Measurements from ENCODE around the gene TAS1R1.

Gene TAS1R1

DNA sequence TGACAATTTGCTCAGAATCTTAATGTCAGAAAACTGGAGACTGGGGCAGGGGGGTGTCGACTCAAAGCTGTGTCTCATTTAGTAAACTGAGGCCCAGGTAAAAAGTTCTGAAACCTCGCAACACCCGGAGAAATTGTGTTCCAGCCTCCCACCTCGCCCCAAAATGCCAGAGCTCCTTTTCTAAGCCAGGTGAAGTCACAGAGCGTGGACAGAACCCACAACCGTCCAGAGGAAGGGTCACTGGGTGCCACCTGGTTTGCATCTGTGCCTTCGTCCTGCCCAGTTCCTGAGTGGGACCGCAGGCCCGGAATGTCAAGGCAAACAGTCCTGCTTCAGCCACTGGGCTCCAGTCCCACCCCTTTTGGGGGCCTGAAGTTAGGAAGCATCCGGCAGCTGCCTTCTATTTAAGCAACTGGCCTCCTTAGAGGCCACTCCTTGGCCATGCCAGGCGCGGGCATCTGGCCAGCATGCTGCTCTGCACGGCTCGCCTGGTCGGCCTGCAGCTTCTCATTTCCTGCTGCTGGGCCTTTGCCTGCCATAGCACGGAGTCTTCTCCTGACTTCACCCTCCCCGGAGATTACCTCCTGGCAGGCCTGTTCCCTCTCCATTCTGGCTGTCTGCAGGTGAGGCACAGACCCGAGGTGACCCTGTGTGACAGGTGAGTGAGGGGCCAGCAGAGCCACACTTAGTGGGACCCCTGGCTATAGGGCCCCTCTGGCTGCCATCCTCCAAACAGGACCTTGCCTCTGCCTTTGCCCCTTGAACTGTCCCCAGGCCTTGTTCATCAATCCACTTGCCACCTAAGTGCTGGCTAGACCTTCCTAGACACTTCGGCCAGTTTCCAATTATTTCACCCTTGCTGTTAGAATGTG, at the start of gene TAS1R1:
Gene TAS1R1 (plus strand): TSS at position 401 of the 872 bp plus-strand sequence. CDS start 67 bp downstream, at position 468.
- DNase-seq = no peak

DNA sequence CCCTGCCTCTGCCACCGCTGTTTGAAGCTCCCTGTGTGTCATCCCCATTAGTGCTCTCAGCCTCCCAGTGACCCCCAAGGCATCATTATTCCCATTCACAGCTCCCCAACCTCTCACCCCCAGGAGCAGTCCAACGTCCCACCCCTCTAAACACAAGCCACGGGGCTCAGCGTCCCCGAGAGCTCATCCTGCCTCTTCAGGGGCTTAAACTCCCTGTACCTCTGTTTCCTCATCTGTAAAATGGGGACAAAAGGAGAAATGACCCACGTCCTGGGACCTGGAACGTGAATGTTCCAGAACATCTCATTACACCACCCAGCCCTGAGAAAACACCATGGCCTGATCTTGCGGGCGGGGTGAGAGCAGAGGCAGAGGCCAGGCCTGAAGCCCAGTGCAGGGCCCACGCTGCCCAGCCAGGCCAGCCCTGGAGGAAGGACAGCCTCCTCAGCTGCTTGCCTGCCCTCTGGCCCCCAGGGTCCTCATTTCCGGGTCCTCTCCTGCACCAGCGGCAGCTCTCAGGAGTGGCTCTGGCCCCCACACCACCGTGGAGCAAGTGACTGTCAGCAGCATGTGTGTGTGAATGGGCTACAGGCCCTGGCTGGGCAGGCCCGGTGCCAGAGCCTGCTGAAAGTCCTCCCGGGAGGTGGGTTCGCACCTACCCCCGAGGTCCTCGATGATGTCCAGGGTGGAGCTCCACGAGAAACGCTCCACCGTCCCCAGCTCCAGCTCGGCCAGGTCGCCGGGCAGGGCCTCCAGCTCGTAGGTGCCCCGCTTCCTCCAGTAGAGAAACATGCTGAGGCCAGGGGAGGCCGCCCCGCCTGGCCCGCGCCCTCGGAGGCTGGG, 49.5 kb upstream of the TAS1R1 start:
- DNase-seq = no peak

DNA sequence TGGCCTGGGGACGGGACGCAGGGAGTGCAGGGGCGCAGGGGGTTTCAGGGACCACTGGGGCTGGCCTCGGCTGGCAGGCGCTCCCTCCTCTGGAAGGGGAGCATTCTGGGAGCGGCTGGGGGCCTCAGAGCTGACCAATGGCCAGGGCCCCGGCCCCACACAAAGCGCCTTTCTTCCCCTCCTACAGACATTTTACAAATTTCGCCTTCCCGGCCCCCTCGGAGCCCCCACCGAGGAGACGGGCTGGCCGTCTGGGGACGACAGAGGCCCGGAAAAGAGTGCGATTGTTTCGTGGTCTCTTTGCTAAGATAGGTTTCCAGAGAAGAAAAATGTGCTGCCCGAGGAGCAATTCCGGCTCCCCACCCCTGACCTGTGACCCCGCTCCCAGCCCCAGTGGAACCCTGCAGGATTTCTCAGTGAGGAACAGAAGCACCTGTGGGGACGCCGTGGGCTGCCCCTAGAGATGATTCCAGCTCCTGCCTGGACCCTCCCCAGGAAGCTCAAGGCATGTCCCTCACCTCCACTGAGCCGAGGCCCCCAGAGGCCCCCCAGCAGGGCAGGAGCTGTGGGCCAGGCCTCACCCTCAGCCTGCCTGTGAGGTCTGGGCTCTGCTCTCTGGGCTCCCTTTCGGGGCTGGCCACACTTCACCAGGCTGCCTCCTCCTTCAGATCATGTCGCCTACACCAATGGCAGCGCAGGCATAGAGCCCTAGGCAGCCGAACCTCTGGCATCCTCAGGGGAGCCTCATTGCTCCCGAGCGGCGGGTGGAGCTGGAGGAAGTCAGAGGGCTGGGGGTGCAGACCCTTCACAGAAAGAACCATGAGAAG, 48.7 kb upstream of the TAS1R1 start:
- DNase-seq = no peak

DNA sequence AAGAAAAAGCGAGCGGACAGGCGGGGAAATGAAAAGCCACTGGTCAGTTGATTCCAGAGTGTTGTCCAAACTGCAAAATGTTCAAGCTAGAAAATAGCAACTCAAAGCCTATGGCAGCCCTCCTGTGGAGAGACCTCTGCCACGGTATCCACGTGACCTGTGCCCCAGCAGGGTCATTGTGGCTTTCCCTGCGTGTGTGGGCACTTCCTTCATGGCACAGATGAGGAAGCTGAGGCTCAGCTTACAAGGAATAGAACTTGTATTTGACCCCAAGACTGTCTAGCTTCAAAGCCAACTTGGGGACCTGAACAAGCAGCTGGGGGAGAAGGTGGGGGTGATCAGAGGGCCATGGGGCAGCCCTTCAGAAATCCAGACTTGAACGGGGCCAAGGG, 48.1 kb upstream of the TAS1R1 start:
- DNase-seq = no peak

DNA sequence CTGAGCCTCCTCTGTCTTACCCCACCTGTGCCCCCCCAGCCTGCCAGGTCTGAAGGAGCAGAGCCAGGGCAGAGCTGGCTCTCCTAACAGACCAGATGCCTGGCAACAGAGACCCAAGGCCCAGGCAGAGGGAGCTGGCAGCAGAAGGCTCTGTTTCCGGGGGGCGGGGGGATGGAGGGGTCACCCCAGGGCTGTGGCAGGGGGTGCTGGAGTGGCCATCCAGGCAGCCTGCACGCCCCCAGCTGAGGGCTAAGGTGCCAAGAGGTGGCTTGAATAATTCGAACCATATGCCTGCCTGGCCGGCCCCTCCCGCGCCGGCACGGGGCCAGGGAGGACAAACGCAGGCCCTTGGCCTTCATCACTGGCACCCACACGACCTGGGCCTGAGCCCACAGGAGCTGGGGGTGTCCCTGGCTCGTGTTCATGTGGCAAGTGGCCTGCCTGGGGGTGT, 47.6 kb upstream of the TAS1R1 start:
- no peak for DNase-seq

DNA sequence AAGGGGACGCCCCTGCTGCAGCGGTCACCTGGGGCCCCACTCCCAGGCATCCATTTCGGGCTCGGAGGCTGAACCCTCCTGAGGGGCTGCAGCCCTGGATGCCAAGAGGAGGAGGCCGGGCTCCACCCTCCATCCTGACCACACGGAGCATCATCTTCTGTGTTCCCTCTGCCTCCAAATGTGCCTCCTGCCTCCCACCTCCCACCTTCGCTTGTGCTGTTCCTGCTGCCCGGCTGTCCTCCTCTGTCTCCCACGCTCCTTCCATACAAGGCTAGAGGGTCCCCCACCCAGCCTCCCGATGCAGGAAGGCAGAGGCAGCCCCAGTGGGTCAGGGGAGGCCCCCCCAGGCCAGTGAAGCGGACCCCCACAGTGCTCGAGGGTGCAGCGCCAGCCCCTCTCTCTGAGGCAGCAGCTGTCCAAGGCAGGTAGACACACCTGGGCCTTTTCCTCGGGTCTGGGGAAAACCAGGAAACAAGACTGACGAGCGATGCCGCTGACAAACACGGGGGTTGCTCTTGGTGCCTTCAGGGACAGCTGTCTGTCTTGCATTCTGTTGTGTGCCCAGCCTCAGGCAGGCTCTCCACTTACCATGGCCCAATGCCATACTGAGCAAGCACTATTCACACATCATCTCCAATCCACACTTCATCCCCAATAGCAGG, 46.8 kb upstream of the TAS1R1 start:
- no peak for DNase-seq

DNA sequence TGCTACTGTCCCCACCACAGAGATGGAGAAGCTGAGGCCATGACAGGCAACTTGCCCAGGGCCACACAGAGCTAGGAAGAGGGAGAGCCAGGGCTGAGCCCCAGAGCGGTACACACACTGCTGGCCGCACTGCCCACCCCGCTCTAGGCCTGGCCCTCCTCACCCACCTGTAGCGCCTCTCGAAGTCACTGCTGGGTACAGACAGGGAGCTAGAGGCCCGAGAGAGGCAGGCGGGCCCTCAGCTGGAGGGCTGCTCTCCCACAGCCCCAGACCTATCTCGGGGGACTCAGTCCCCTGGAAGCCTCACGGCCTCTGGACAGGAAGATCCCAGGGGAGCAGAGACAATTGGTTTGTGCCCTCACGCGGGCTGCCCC, 46.3 kb upstream of the TAS1R1 start:
- no peak for DNase-seq

DNA sequence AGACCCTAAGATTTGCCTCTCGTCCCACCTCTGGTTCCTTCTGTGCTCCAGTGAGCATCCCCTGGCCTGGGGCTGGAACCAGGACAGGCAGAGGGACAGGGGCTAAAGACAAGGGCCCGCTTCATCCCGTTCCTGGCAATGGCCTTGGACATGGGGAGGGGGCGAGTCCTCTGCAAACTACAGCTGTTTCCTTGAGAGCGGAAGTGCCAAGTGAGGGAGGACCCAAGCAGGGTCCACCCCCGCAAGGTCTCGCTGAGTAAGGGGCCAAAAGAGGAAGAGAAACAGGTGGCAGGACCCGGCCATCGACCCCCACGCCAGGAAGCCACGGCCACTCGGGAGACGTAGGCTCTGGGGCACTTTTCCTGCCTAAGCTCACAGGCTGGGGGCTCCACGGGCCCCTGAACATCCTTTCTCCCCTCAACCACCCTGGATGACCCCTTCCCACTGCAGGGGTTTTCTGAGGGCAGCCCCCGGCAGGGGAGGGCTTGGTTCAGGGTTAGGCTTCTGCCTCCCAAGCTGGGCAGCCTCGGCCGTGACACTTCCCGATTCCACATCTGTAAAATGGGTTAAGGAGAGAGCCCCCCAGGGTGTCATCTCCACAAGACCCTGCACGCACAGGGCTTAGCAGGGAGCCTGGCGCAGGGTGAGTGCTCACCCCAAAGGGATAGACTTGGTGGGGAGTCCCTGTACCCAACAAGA, 45.7 kb upstream of the TAS1R1 start:
- DNase-seq = no peak

DNA sequence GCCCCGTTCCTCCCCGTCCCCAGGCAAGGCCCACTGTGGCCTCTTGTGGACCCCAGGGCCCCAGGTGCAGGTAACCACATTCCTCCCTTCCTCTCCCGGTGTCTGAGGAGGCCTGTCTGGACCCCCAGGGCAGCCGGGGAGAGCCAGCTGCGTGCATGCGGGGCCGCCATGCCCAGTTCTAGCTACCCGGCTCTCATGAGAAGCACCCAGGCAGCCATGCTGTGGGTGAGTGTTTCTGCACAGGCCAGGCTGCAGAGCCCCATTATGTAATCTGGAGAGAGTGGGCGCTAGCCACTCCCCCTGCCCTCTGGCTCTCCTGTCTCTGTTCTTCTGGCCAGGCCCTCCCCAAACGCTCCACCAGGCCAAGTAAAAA, 45.2 kb upstream of the TAS1R1 start:
- no peak for DNase-seq

DNA sequence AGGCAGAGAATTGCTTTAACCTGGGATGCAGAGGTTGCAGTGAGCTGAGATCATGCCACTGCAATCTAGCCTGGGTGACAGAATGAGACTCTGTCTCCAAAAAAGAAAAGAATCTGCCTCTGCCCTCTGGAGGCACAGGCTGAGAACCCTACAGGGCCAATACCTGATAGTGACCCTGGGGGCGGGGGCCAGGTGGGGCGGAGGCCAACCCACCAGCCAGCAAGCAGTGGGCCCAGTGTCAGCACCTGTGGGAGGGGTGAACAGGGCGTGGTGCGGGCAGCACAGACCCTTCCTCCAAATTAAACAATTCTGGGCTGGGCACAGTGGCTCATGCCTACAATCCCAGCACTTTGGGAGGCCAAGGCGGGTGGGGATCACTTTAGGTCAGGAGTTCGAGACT, 44.6 kb upstream of the TAS1R1 start:
- DNase-seq = no peak

DNA sequence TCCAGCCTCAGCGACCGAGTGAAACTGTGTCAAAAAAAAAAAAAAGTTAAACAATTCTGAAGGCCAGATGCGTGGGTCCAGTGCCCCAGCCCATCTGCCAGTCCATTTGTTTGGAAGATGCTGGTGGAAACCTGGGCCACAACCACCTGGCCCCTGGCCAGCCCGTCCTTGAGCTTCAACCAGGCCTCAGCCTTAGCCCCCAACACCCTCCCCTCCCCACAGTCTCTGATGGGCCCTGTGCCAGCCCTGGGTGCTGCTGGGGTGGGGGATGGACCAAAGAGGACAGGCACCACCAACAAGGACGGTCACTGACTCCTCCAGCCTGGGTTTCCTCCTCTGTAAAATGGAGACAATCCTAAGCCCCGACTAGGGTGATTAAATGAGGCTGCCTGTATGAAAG, 44.1 kb upstream of the TAS1R1 start:
- no peak for DNase-seq

DNA sequence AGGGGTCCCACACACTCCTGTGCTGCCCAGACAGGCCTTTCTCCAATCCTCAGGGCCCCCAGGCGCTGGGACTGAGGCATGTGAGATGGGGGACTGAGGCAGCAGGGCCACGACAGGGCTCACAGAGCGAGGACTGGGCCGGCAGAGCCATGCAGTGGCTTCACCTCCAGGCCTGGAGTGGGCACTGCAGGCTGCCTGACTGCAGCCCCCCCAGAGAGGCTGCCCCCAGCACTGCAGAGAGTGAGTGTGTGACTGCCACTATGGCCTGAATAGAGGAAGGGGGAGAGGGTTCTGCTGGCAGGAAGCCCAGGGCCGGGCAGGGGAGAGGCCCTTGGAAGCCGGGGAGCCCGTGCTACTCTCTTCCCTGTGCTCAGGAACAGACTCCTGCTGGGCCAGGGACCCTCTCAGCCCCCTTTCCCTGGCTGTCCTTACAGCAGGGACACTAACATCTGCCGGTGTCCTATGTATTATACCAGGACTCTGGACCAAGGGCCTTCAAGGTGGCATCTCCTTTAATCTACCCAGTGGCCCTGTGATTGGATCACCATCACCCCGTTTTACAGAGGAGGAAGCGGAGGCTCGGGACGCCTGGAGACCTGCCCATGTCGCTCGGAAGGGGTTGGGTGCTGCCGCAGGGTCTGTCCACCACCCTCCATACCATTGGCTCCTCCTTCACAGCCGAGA, 43.4 kb upstream of the TAS1R1 start:
- DNase-seq = no peak

DNA sequence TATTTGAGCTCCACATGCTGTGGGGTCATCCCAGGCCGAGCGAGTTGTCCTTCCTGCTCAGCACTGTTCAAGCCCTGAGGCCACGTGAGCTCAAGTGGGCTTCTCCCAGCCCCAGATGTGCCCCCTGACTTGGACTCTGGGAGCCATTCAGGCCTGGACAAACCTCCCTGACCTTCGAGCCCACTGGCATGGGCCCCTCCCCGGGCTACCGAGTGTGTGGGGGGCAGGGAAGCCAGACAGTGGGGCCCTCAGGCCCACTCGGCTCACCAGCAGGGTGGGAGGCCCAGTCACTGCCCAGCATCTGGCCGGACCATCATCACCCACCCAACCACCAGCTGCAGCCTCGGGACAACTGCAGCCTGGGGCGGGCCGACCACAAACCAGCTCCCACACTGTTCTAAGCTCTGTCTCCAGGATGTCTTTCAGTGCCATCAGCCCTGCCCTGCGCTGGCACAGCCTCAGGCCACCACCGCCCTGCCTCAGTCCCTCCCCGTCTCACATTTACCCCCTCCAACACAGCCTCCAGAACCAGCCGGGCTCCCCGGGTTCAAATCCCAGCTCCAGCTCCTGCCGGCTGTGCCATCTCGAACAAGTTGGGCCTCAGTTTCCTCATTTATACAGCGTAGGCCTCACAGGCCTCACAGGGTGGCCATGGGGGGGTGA, 42.7 kb upstream of the TAS1R1 start:
- no peak for DNase-seq

DNA sequence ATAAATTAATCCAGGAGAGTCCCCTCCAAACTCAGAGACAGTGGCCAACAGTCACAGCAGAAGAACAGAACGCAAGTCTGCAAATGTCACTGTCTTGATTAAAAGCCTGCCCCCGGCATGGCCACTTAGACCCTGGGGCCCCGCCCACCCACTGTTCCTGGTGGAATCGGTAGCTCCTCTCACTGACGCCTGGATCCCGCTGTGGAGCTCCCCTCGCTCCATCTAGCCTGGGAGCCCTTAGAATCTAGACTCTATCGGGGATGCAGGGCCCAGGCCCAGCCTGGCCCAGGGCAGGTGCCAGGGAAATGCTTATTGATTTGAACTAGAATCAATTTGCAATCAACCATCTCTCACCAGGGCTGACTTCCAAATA, 42.2 kb upstream of the TAS1R1 start:
- no peak for DNase-seq

DNA sequence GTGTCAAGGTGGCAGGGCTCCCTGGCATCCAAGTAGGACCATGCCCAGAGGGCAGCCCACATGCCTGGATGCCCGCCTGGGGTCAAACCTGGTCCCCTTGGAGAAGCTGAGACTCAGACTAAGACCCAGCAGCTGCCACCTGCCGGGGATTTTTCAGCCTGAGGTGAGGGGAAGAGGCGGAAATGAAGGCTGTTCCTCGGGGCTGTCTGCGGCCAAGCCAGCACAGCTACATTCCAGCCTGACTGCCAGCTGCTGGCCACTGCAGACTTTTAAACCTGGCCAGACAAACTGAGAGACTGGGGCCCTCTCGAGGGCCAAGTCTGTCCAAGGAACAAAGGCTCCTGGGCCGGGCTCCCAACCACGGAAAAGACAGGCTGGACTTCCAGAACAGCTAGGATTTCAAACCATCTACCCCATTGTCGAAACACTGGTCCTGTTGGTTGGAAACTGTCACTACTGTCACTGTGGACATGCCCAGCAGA, 41.7 kb upstream of the TAS1R1 start:
- no peak for DNase-seq

DNA sequence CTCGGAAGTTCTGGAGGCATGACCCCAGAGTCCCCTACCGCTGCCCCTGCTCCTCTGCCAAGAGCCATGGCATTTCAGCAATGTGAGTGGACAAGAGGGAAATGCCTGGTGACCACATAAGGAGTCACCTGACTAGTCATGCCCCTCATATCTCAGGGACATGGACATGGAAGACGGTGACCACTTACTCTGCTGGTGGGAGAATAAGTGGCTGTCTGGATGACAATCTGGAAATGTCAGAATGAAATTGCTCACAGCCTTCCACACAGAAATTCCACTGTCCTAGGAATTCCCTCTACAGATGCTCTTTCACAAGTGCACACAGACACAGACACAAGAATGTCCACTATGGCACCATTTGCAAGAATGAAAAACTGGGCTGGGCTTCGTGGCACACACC, 39.3 kb upstream of the TAS1R1 start:
- DNase-seq = no peak

DNA sequence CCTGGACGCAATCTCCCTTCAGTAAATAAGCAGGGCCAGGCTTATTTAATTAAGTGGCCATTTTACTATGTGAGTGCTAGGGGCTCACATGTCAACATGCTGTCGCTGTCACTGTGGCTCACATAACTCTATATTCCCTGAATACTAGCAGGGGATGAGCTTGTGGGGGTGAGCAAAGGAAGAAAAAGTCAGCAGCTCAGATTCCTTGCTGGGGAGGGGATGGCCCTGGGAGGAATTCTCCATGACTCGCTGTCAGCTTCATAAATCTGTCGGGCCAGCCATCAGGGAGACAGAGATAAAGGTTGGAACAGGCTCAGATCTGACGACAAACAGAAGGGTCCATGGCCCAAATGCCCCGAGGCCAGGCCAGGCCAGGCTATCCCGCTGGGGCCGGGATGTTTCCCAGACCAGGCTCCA, 37.7 kb upstream of the TAS1R1 start:
- no peak for DNase-seq

DNA sequence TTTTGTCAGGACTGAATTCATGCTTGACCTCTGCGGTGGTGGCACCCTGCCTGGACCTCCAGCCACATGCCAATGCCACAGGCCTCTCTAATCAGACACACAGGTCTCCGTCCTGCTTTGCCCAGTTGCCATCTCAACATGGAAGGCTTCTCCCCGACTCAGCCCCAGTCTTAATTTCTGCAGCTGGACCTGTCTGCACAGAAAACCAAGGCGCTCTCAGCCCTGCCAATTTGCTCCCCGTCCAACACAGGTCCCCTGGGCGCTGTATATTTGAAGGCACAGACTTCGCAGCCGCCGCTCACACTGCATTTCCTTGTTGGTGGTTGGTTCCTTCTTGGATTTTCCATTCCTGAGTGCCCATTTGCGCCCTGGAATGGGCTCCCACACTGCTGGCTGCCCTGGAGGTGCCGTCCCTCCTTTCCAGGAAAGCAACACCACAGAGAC, 35.6 kb upstream of the TAS1R1 start:
- DNase-seq = no peak

DNA sequence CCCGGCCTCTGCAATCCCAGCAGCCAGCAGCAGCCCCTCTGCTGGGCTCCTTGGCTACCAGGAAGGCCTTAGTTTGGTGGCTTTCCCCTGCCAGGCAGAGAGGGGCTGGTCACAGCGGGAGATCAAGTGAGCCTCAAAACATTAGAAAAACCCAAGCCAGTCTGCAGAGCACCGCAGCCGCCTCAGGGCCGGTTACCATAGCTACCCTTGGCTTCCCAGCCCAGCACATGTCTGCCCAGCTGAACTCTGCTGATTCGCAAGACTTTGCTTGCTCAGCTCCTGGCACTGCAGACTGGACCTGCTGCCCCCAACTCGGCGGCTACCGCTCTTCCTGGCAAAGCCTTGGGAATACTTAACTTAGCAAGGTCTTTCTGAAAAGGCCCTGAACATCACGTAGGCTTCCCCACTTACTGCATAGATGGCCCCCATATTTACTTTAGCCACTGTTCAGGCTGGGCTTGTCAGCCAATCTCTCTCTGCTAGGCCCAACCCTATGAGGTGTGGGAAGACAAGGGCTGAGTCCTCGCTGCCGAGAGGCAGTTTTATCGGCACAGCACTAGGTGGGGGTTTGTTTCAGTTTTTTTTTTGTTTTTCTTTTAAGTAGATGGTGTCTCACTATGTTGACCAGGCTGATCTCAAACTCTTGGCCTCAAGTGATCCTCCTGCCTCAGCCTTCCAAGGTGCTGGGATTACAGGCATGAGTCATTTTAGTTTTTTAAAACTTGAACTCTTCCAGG, 35.0 kb upstream of the TAS1R1 start:
- no peak for DNase-seq

DNA sequence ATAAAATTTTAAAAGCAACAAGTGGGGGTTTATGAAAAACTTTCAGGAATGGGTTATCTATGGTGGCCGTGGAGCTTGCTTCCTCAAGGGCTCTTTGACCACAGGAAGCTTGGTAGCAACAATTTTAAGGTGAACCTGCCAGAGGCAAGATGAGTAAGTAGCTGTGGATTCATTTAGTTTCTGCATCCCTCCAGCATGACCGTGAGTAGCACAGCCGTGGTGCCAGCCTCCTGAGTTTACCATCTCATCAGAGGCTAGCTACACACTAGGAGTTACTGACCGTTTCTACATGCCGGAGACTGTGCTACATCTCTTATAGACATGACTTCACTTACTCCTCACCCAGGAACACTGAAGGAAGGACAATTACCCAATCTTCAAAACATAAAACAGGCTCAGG, 33.6 kb upstream of the TAS1R1 start:
- no peak for DNase-seq
